Endothelial cell of umbilical vein (primary cell): ENCODE data around the gene MIA2. TPM values are rescaled to one million over a fixed set of nuclear protein-coding genes. Genes with fewer than 3 reads are reported as not detected.
"Not testable (repeated sequence)": the region's sequence is repeated elsewhere in the genome, so short reads cannot be mapped to it uniquely, and the experiment has no call there.

ENCODE experiments used
- BruUV-seq: library from RNA; stranded (reverse); fragments of 400-500 nt; replicated peaks from 2 replicates; lab custom pipeline; 2021; lab: Mats Ljungman, UMichigan
- CTCF ChIA-PET: fragments of 300-600, 350-600 bp; sonication (Branson Sonifier 250); formaldehyde crosslinking; loops from one replicate; lab custom pipeline; 2021; ENCODE audit warnings: antibody characterized with exemption, inconsistent platforms; lab: Charles Lee
- POLR2A ChIA-PET: fragments of 300-600, 350-600 bp; sonication (Branson Sonifier 250); formaldehyde crosslinking; loops from one replicate; lab custom pipeline; 2021; ENCODE audit warnings: antibody characterized with exemption, inconsistent platforms; lab: Charles Lee
- DNase-seq: peaks from one replicate; pipeline ENCODE4 v3.0.0-alpha.2; 2011; ENCODE audit warnings: low read depth, low spot score
- FAIRE-seq: peaks from 2 replicates; lab custom pipeline; 2011; peaks lifted over from hg19 to GRCh38; lab: Jason Lieb, UNC
- H2AFZ ChIP-seq: 2 replicates; pipeline ENCODE4 v1.6.0; 2012; ENCODE audit warnings: low read depth, low read length, control low read depth, inconsistent platforms
- H3K27ac ChIP-seq: 2 replicates; pipeline ENCODE4 v1.5.1; 2011; ENCODE audit warnings: low read depth, mild to moderate bottlenecking, control low read depth, low read length, moderate library complexity; ENCODE audit not compliant: insufficient read depth
- H3K27me3 ChIP-seq, 2 experiments: 2 replicates each; pipeline versions ENCODE4 v1.6.0 to v1.6.1; 2011; ENCODE audit warnings: low read length in 2 of 2, mixed read lengths in 1 of 2; ENCODE audit not compliant: control insufficient read depth in 2 of 2, insufficient read depth in 2 of 2
- H3K36me3 ChIP-seq, 2 experiments: 2 replicates in 1 of 2; 3 replicates in 1 of 2; pipeline ENCODE4 v1.5.1; 2011; ENCODE audit warnings: low read length in 2 of 2, mild to moderate bottlenecking in 1 of 2, moderate library complexity in 1 of 2; ENCODE audit not compliant: control insufficient read depth in 2 of 2, insufficient read depth in 2 of 2; ENCODE audit errors: extremely low read depth in 1 of 2
- H3K4me1 ChIP-seq: 3 replicates; pipeline ENCODE4 v1.5.1; 2011; ENCODE audit warnings: mild to moderate bottlenecking, low read length; ENCODE audit not compliant: control insufficient read depth, insufficient read depth; ENCODE audit errors: extremely low read depth
- H3K4me2 ChIP-seq: 2 replicates; pipeline ENCODE4 v1.6.1; 2011; ENCODE audit warnings: low read length, control low read depth, mixed read lengths; ENCODE audit not compliant: insufficient read depth
- H3K4me3 ChIP-seq, 3 experiments: fragments of 200-600 bp in 1 of 3; sonication (generic), shearing (Covaris generic) in 1 of 3; replicated peaks in 1 of 3; 2 replicates each; pipeline ENCODE4 v1.5.1; 2011 to 2016; ENCODE audit warnings: control low read depth in 3 of 3, low read length in 3 of 3, mild to moderate bottlenecking in 2 of 3, inconsistent platforms in 1 of 3, low read depth in 1 of 3, moderate library complexity in 1 of 3; ENCODE audit not compliant: insufficient read depth in 1 of 3
- H3K79me2 ChIP-seq: 2 replicates; pipeline ENCODE4 v1.6.0; 2012; ENCODE audit warnings: low read length, inconsistent platforms; ENCODE audit not compliant: control insufficient read depth, insufficient read depth
- H3K9ac ChIP-seq: replicated peaks from 2 replicates; pipeline ENCODE3; 2011; ENCODE audit warnings: low read length, control low read depth; ENCODE audit not compliant: insufficient read depth; ENCODE audit errors: extremely low read depth
- H3K9me1 ChIP-seq: replicated peaks from 3 replicates; pipeline ENCODE4 v1.6.0; 2011; ENCODE audit warnings: mild to moderate bottlenecking, low read length; ENCODE audit not compliant: control insufficient read depth, insufficient read depth; ENCODE audit errors: extremely low read depth
- H3K9me3 ChIP-seq: replicated peaks from 2 replicates; pipeline ENCODE4 v1.5.1; 2012; ENCODE audit warnings: low read length, inconsistent platforms; ENCODE audit not compliant: control insufficient read depth, insufficient read depth
- H4K20me1 ChIP-seq: replicated peaks from 2 replicates; pipeline ENCODE3; 2011; ENCODE audit warnings: mild to moderate bottlenecking, low read length; ENCODE audit not compliant: control insufficient read depth, insufficient read depth; ENCODE audit errors: extremely low read depth
- EZH2 ChIP-seq: IDR thresholded peaks from 2 replicates; pipeline ENCODE4 v1.6.1; 2012; ENCODE audit warnings: borderline replicate concordance, low read depth, mild to moderate bottlenecking, moderate library complexity, low read length, inconsistent platforms; ENCODE audit not compliant: severe bottlenecking
- FOS ChIP-seq: IDR thresholded peaks from 2 replicates; pipeline ENCODE4 v1.6.1; 2011; ENCODE audit warnings: mild to moderate bottlenecking, low read length, moderate library complexity, borderline replicate concordance; ENCODE audit not compliant: insufficient read depth
- GATA2 ChIP-seq: IDR thresholded peaks from 2 replicates; pipeline ENCODE4 v1.7.0; 2011; ENCODE audit warnings: low read depth, mild to moderate bottlenecking, moderate library complexity, mixed read lengths, low read length; ENCODE audit not compliant: insufficient read length, insufficient read depth
- JUN ChIP-seq: IDR thresholded peaks from 2 replicates; pipeline ENCODE4 v1.6.1; 2011; ENCODE audit warnings: borderline replicate concordance, low read depth; ENCODE audit not compliant: insufficient read length, insufficient read depth
- MAX ChIP-seq: IDR thresholded peaks from 2 replicates; pipeline ENCODE4 v1.6.1; 2011; ENCODE audit not compliant: insufficient read depth, insufficient read length
- MYC ChIP-seq: IDR thresholded peaks from one replicate; pipeline ENCODE4 v1.6.1; 2011; ENCODE audit warnings: mild to moderate bottlenecking, low read depth, low read length
- POLR2A ChIP-seq: IDR thresholded peaks from 2 replicates; pipeline ENCODE4 v1.6.1; 2012; ENCODE audit warnings: low read depth, mild to moderate bottlenecking, control low read depth, low read length
- POLR2AphosphoS5 ChIP-seq: IDR thresholded peaks from 2 replicates; pipeline ENCODE4 v1.6.1; 2012; ENCODE audit warnings: low read depth, mild to moderate bottlenecking, control low read depth, low read length, moderate library complexity; ENCODE audit not compliant: insufficient read depth
- dilution Hi-C: fragments of 300-500 bp; cut with MboI; formaldehyde crosslinking; loops from one replicate; pipeline ENCODE4 v1.15.0; 2019; ENCODE audit warnings: low sequenced_read_pairs; ENCODE audit not compliant: extremely low pct_ligation_motif_present
- intact Hi-C: fragments of 100-400 bp; cut with micrococcal nuclease; formaldehyde crosslinking; loops from one replicate; pipeline ENCODE4 v1.10.0; 2022
- polyA plus RNA-seq, 4 experiments: library from polyadenylated mRNA; depleted of rRNA in 3 of 4; stranded (reverse) in 3 of 4; unstranded in 1 of 4; fragments of >200 nt; gene quantifications; 2 replicates each; pipeline versions ENCODE4 v1.2.1 to v1.2.3, GENCODE V29; 2011 to 2012; ENCODE audit warnings: missing spikeins in 1 of 4
- total RNA-seq: library from RNA; stranded (reverse); gene quantifications from 2 replicates; pipeline ENCODE4 v1.2.3, GENCODE V29; 2021
- TF ChIP-seq, protein P1 (sequence below), 2 donors: IDR thresholded peaks; 1 replicate in 1 of 2; 2 replicates in 1 of 2; pipeline ENCODE4 v1.5.1; 2011; ENCODE audit warnings: low read length in 2 of 2, mild to moderate bottlenecking in 2 of 2, moderate library complexity in 2 of 2, control low read depth in 1 of 2, inconsistent platforms in 1 of 2, low read depth in 1 of 2; ENCODE audit not compliant: insufficient read depth in 1 of 2; ENCODE audit errors: extremely low read depth in 1 of 2

The MIA2 gene
- total and polyA plus RNA-seq, 2 donors (not counting 3 experiments of a cell fraction or from before 2014, with no cell fraction given), result 9.4 to 14.9 TPM

DNA sequence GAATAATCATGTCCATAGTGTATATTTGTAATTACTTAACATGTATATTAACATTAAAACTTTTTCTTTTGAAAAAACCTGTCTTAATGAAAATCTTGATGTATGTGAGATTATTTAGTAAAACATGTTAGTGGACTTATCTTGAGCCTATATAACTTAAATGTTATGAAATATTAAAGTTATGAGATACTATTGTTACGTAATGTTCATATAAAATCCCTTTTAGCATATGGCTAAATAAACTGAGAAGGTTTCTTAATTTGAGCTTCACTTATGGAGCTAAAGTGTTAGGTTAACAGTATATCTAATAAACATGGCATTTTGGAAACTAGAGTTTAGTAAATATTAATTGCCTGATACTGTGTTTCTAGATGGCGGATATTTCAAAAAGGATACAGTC lies 59.9 kb downstream of the MIA2 start:
- Histone ChIP-seq H3K9me1 (peaks cover 2% of the 10 kb centered on the region), H3K4me3 (no peak overlapping the region), H3K27ac (no peak overlapping the region), H3K4me2 (no peak overlapping the region), H3K79me2 (peaks cover 4% of the 10 kb centered on the region), H3K9me3 (no peaks in the 10 kb centered on the region), H3K27me3 (no peaks in the 10 kb centered on the region), H3K9ac (no peak overlapping the region), H3K4me1 (no peaks in the 10 kb centered on the region), H2AFZ (no peak overlapping the region), H3K36me3 (peaks cover 2 to 5% of the 10 kb centered on the region in 2 experiments), H4K20me1 (no peaks in the 10 kb centered on the region)
- dilution Hi-C loops, result no loop called here
- POLR2A ChIA-PET, result no interaction called here
- FAIRE-seq (no peak), DNase-seq (no peak)
- TF ChIP-seq FOS (no peak), MYC (no peak), POLR2A (no peak), MAX (no peak), POLR2AphosphoS5 (no peak), EZH2 (no peak), GATA2 (no peak), JUN (no peak)
- TF ChIP-seq, protein P1, sequence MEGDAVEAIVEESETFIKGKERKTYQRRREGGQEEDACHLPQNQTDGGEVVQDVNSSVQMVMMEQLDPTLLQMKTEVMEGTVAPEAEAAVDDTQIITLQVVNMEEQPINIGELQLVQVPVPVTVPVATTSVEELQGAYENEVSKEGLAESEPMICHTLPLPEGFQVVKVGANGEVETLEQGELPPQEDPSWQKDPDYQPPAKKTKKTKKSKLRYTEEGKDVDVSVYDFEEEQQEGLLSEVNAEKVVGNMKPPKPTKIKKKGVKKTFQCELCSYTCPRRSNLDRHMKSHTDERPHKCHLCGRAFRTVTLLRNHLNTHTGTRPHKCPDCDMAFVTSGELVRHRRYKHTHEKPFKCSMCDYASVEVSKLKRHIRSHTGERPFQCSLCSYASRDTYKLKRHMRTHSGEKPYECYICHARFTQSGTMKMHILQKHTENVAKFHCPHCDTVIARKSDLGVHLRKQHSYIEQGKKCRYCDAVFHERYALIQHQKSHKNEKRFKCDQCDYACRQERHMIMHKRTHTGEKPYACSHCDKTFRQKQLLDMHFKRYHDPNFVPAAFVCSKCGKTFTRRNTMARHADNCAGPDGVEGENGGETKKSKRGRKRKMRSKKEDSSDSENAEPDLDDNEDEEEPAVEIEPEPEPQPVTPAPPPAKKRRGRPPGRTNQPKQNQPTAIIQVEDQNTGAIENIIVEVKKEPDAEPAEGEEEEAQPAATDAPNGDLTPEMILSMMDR (IDR thresholded peaks at IDR 0.05; ENCODE audit: extremely low read depth in 1 of 2, insufficient read depth in 1 of 2, low read depth in 1 of 2, low read length in 2 of 2), result no peak
- BruUV-seq, result no TSS peak
- intact Hi-C loops, result no loop called here
- CTCF ChIA-PET, result interaction anchor here (1.2 to 1.9 kb wide), 4 partner anchors 9 to 25 kb away, joined by 3 to 7 read pairs (median 4); no protein-coding TSS in a partner anchor

DNA sequence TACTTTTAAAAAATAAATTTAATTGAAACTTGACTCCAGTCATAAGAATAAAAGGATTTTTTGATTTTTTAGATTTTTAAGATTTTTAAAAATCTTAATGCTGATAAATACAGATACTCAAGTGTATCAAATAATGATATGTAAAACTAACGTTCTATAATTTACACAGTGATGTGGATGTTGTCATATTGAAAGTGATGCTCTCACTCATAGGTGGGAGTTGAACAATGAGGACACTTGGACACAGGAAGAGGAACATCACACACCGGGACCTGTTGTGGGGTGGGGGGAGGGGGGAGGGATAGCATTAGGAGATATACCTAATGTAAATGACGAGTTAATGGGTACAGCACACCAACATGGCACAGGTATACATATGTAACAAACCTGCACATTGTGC lies 66.7 kb downstream of the MIA2 start:
- H3K9me1 ChIP-seq, H4K20me1 ChIP-seq, H3K27ac ChIP-seq, CTCF ChIA-PET, H3K27me3 ChIP-seq, H3K9me3 ChIP-seq, dilution Hi-C loops, POLR2A ChIA-PET, FAIRE-seq, H3K79me2 ChIP-seq, BruUV-seq, H3K4me1 ChIP-seq, H3K4me2 ChIP-seq, intact Hi-C loops, H2AFZ ChIP-seq, H3K9ac ChIP-seq, DNase-seq, H3K4me3 ChIP-seq, H3K36me3 ChIP-seq: not testable (repeated sequence)
